ENCODE data around the gene RBMS3.
"Not testable (repeated sequence)": the region's sequence is repeated elsewhere in the genome, so short reads cannot be mapped to it uniquely, and the experiment has no call there.

RBMS3 gene

GRCh38 chr3:29280404-29281093 is at the start of gene RBMS3:
Gene RBMS3, plus strand, starts transcription at chr3:29281071.
- peak; percentile 7 for DNase-seq

- not testable (repeated sequence) for DNase-seq
Observed at GRCh38 chr3:29233126-29233525, 47.7 kb upstream of the RBMS3 start.

GRCh38 chr3:29236146-29236840 is 44.6 kb upstream of the RBMS3 start:
- DNase-seq = no peak

- DNase-seq = no peak
Observed at GRCh38 chr3:29239376-29239775, 41.5 kb upstream of the RBMS3 start.

- DNase-seq = no peak
Observed at GRCh38 chr3:29240248-29240647, 40.6 kb upstream of the RBMS3 start.

- DNase-seq = no peak
Observed at GRCh38 chr3:29240887-29241286, 40.0 kb upstream of the RBMS3 start.

GRCh38 chr3:29241855-29242254 is 39.0 kb upstream of the RBMS3 start:
- no peak for DNase-seq

- no peak for DNase-seq
Observed at GRCh38 chr3:29242296-29242695, 38.6 kb upstream of the RBMS3 start.

GRCh38 chr3:29245441-29245840 is 35.4 kb upstream of the RBMS3 start:
- DNase-seq = no peak

GRCh38 chr3:29247088-29247745 is 33.7 kb upstream of the RBMS3 start:
- no peak for DNase-seq

- DNase-seq = no peak
Observed at GRCh38 chr3:29249829-29250345, 31.0 kb upstream of the RBMS3 start.

- no peak for DNase-seq
Observed at GRCh38 chr3:29255854-29256696, 24.8 kb upstream of the RBMS3 start.

- no peak for DNase-seq
Observed at GRCh38 chr3:29258161-29258560, 22.7 kb upstream of the RBMS3 start.

- no peak for DNase-seq
Observed at GRCh38 chr3:29261119-29261518, 19.8 kb upstream of the RBMS3 start.

- no peak for DNase-seq
Observed at GRCh38 chr3:29263476-29263875, 17.4 kb upstream of the RBMS3 start.

- no peak for DNase-seq
Observed at GRCh38 chr3:29265509-29266072, 15.3 kb upstream of the RBMS3 start.

- no peak for DNase-seq
Observed at GRCh38 chr3:29267226-29267625, 13.6 kb upstream of the RBMS3 start.

GRCh38 chr3:29268651-29269050 is 12.2 kb upstream of the RBMS3 start:
- no peak for DNase-seq

- DNase-seq = no peak
Observed at GRCh38 chr3:29270752-29271151, 10.1 kb upstream of the RBMS3 start.

GRCh38 chr3:29271475-29271874 is 9.4 kb upstream of the RBMS3 start:
- peak; percentile 2 for DNase-seq

GRCh38 chr3:29274667-29275066 is 6.2 kb upstream of the RBMS3 start:
- DNase-seq = no peak

- no peak for DNase-seq
Observed at GRCh38 chr3:29275309-29275708, 5.6 kb upstream of the RBMS3 start.

- DNase-seq = no peak
Observed at GRCh38 chr3:29277249-29277648, 3.6 kb upstream of the RBMS3 start.

Measured in NCI-H1092 (cell line).